ENCODE results near the gene NBL1. TPM values are rescaled to one million over a fixed set of nuclear protein-coding genes. Genes with fewer than 3 reads are reported as not detected.

Gene NBL1
- total and polyA plus RNA-seq, 2 donors = 59.3 to 374 TPM

DNA sequence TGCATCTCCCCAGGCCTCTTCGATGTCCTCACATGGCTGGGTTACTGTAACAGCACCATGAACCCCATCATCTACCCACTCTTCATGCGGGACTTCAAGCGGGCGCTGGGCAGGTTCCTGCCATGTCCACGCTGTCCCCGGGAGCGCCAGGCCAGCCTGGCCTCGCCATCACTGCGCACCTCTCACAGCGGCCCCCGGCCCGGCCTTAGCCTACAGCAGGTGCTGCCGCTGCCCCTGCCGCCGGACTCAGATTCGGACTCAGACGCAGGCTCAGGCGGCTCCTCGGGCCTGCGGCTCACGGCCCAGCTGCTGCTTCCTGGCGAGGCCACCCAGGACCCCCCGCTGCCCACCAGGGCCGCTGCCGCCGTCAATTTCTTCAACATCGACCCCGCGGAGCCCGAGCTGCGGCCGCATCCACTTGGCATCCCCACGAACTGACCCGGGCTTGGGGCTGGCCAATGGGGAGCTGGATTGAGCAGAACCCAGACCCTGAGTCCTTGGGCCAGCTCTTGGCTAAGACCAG is 34.9 kb downstream of the NBL1 start:
- H3K27ac ChIP-seq (ENCODE audit: low read depth) = no peak overlapping the region
- DNase-seq (ENCODE audit: extremely low spot score) = no peak
- WGBS = 90% methylated on average over 34 of the region's 34 CpGs
- H3K4me1 ChIP-seq (ENCODE audit: insufficient read depth) = no peaks in the 10 kb centered on the region
- H3K4me3 ChIP-seq (ENCODE audit: low read depth, low read length) = no peak overlapping the region
- H3K36me3 ChIP-seq (ENCODE audit: insufficient read depth) = no peaks in the 10 kb centered on the region

DNA sequence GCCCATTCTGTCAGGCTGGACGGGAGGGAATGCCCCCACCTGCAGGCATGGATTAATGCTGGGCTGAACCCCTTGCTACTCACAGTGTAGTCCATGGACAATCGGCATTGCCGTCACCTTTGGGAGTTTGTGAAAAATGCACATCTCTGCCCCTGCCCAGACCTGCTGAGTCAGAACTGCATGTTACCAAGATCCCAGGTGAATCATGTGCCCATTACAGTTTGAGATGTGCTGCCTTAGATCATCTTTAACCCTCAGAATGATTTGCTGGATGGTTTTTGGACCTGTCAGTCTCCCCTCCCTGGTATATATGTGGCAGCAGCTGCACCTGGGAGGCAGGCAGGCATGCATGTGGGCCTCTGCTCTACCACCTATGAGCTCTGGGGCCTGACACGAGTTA is 35.6 kb downstream of the NBL1 start:
- Histone ChIP-seq H3K4me3 (ENCODE audit: low read depth, low read length) (no peak overlapping the region), H3K4me1 (ENCODE audit: insufficient read depth) (no peaks in the 10 kb centered on the region), H3K36me3 (ENCODE audit: insufficient read depth) (no peaks in the 10 kb centered on the region), H3K27ac (ENCODE audit: low read depth) (no peak overlapping the region)
- DNase-seq (ENCODE audit: extremely low spot score) = no peak
- WGBS = 77% methylated on average over 4 of the region's 4 CpGs

DNA sequence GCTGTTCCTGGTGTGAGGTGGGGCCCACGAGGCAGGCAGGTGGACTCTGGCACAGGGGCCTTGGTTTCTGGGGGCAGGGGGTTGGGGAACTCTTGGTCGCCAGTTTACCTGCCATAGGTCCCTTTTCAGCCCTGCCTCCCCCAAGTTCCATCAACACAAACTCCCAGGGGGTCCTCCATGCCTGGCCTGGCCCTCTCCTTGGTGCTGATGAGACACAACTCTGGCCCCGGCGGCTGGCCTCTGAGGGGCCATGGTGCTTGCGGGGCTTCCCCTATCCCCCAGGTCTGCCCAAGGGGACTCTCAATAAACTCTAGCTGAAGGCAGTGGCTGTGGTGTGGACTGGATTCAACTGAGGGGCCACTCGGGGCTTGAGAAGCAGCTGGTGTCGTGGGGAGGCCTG is 36.5 kb downstream of the NBL1 start:
- WGBS = 70% methylated on average over 7 of the region's 7 CpGs
- no peak for DNase-seq (ENCODE audit: extremely low spot score)

DNA sequence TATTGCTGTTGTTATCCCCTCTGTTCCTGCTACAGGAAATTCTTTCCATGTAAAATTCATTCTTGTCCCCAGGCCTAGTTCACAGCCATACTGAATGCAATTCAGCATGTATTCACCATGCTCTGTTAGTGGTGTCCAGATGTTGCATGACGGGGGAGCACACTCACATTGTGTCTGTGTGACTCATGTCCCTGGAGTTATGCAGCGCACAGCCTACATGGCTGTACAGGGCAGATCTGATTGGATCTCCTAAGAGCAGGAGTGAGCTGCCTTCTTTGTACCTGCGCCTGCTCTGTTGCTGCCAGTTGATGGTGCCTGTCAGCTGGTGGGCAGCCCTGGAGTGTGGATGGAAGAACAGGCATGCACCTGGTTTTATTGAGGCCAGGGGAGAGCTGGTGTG is 38.1 kb downstream of the NBL1 start:
- no peak for DNase-seq (ENCODE audit: extremely low spot score)
- 85% methylated on average over 3 of the region's 3 CpGs for WGBS
- no peak overlapping the region for H3K4me3 ChIP-seq (ENCODE audit: low read depth, low read length)
- no peak overlapping the region for H3K27ac ChIP-seq (ENCODE audit: low read depth)
- H3K36me3 ChIP-seq (ENCODE audit: insufficient read depth) = no peaks in the 10 kb centered on the region
- H3K4me1 ChIP-seq (ENCODE audit: insufficient read depth) = no peaks in the 10 kb centered on the region

More for the DNA sequence above, 36.5 kb downstream of the NBL1 start:
- Histone ChIP-seq H3K4me1 (ENCODE audit: insufficient read depth) (no peaks in the 10 kb centered on the region), H3K36me3 (ENCODE audit: insufficient read depth) (no peaks in the 10 kb centered on the region), H3K4me3 (ENCODE audit: low read depth, low read length) (no peak overlapping the region), H3K27ac (ENCODE audit: low read depth) (no peak overlapping the region)

DNA sequence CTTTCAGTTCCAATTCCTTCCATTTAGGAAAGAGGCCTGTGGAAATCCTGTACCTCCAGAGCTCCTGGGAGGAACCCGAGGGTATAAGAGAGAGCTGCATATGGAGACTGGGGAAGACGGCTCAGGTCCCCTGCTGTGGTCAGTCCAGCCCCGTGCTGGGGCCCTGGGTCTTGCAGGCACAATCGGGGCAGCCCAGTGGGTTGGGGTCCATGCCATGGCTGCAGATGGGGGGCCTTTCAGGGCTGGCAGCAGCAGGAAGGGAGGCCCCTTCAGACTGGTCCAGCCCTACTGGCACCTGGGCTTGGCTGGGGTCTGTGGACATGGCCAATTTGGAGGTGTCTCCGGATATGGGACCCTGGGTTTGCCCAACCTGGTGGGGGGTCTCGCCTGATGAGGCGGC is 38.8 kb downstream of the NBL1 start:
- Histone ChIP-seq H3K4me1 (ENCODE audit: insufficient read depth) (no peaks in the 10 kb centered on the region), H3K27ac (ENCODE audit: low read depth) (no peak overlapping the region), H3K4me3 (ENCODE audit: low read depth, low read length) (no peak overlapping the region), H3K36me3 (ENCODE audit: insufficient read depth) (no peaks in the 10 kb centered on the region)
- WGBS = 75% methylated on average over 7 of the region's 7 CpGs
- no peak for DNase-seq (ENCODE audit: extremely low spot score)

DNA sequence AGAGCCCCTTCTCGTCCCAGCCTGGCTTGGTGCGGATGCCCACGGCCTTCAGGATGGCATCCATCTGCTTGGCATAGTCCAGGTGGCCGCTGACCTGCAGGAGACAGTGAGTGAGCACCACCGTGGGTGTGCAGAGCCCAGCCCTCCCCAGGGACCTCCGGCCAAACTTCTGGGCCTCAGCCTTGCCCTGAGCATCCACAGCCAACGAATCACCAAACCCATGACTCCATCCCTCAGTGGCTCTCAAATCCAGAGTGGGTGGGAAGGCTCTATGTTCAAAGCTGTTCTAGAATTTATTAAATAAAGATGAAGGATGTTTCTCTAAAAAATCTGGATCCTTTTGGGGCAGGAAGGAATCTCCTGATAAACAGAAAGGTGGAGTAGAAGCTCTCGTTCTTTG is 39.2 kb downstream of the NBL1 start:
- 88% methylated on average over 8 of the region's 8 CpGs for WGBS
- H3K36me3 ChIP-seq (ENCODE audit: insufficient read depth) = no peaks in the 10 kb centered on the region
- no peak overlapping the region for H3K4me3 ChIP-seq (ENCODE audit: low read depth, low read length)
- H3K27ac ChIP-seq (ENCODE audit: low read depth) = no peak overlapping the region
- no peak for DNase-seq (ENCODE audit: extremely low spot score)
- H3K4me1 ChIP-seq (ENCODE audit: insufficient read depth) = no peaks in the 10 kb centered on the region

DNA sequence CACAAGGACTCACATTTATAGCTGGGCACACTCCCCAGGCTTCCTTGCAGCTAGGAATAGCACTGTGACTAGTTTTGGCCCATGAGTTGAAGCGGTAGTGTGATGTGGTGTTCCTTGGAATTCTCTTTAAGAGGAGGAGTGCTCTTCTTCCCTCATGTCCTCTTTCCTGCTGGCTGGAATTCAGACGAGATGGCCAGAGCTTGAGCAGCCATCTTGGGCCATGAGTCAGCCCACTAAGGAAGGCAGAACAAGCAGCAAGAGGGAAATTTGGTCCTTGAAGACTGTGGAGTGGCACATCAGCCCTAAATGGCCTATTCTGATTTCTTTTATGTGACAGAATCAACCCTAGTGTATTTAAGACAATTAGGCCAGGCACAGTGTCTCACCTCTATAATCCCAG is 40.6 kb downstream of the NBL1 start:
- 81% methylated on average over 2 of the region's 2 CpGs for WGBS
- Histone ChIP-seq H3K36me3 (ENCODE audit: insufficient read depth) (no peaks in the 10 kb centered on the region), H3K27ac (ENCODE audit: low read depth) (no peak overlapping the region), H3K4me3 (ENCODE audit: low read depth, low read length) (no peak overlapping the region), H3K4me1 (ENCODE audit: insufficient read depth) (no peaks in the 10 kb centered on the region)
- no peak for DNase-seq (ENCODE audit: extremely low spot score)

DNA sequence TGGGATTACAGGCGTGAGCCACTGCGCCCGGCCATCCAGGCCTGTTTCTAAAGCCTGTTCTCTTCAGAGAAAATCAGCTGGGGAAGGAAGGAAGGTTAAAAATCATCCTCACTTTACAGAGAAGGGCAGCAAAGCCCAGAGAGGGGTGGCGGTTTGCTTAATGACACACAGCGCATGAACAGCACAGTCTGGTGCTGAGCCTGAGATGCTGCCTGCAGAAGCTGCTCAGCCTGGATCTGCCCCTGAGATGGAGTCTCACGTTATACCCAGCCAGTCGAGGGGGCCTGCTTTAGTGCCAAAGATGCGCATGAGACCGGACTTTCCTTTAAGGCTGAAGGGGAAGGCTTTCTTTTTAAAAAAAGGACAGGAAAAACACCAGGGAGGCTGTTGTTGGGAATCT is 41.9 kb downstream of the NBL1 start:
- Histone ChIP-seq H3K4me3 (ENCODE audit: low read depth, low read length) (no peak overlapping the region), H3K27ac (ENCODE audit: low read depth) (no peak overlapping the region), H3K4me1 (ENCODE audit: insufficient read depth) (no peaks in the 10 kb centered on the region), H3K36me3 (ENCODE audit: insufficient read depth) (no peaks in the 10 kb centered on the region)
- DNase-seq (ENCODE audit: extremely low spot score) = no peak
- 79% methylated on average over 9 of the region's 9 CpGs for WGBS

DNA sequence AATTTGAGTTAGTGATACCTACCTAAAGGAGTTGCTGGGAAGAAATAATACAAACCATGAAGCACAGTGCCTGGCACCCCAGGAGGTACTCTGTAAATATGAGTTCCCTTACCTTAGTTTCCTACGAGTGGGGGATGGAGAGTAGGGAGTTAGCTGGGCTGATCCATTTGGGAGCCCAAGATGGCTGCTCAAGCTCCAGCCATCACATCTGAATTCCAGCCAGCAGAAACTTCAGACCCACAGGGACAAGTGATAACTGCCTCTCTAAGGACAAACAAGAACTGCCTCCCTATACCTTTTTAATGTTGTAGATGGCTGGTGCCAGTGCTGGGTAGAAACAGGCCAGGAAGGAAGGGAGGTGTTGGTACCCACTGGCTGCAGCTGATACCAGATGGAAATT is 43.3 kb downstream of the NBL1 start:
- DNase-seq (ENCODE audit: extremely low spot score) = no peak
- Histone ChIP-seq H3K4me1 (ENCODE audit: insufficient read depth) (no peaks in the 10 kb centered on the region), H3K4me3 (ENCODE audit: low read depth, low read length) (no peak overlapping the region), H3K27ac (ENCODE audit: low read depth) (no peak overlapping the region), H3K36me3 (ENCODE audit: insufficient read depth) (no peaks in the 10 kb centered on the region)
- 88% methylated on average over 1 of the region's 1 CpG for WGBS

DNA sequence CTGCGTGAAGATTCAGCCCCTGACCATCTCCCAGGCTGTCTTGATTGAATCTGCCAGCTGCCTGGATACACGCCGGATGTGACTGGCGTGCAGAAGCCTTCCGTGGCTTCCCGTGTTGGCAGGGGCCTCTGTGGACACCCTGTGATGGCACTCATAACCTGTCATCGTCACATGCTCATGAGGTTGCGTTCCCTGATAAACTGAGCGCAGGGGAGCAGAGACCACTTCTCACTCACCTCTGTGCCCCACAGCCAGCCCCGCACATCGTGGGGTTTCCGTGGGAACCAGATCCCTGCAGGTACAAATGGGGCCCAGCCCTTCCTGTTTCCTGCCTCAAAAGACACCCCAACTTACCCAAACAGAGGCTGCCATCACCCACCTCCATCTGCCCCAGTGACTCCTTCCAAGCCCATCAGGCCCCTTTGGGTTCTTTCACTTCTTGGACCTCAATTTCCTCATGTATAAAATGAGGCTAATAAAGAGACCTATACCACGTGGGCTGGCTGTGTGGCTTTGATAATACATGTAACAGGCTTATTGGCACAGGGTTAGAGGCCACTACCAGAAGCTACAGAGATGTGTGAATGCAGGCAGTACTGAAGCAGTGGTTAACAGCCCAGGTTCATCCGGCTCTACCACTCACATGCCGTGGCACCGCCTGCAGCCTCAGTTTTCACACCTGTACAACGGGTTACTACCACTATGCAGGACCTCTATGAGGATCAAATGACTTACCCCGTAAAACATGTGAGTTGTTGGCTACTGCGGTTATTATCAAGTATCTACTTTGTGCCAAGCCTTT is 44.1 kb downstream of the NBL1 start:
- Histone ChIP-seq H3K4me3 (ENCODE audit: low read depth, low read length) (no peak overlapping the region), H3K4me1 (ENCODE audit: insufficient read depth) (no peaks in the 10 kb centered on the region), H3K36me3 (ENCODE audit: insufficient read depth) (no peaks in the 10 kb centered on the region), H3K27ac (ENCODE audit: low read depth) (no peak overlapping the region)
- DNase-seq (ENCODE audit: extremely low spot score) = no peak
- 83% methylated on average over 19 of the region's 19 CpGs for WGBS

DNA sequence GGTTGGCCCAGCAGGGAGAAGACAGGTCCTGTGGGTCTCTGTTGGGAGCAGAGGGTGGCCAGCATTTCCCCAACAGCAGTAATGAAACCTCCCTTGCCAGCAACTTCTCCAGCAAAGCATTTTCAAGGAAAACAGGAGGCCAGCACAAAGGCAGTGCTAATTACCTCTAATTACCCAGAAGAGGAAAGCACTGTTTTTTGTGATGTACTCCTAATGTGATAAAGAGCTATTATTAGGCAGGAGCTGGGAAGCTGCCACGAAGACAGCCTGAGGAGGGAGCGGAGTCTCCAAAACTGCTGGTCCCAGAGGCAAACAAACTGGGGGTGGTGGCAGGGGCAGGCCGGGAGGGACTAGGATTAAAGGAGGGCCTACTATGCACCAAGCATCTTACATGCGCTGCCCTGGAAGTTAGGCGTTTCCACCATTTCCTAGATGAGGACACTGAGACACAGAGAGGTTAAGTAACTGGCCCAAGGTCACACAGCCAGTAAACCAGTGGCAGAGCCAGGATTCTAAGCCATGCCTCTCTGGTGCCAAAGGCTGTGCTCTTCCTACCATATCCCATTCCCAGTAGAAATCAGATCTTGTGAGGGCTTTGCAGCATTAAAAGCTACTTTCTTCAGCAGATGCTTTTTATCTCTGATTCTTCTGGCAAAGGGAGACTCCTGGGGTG is 45.1 kb downstream of the NBL1 start:
- H3K36me3 ChIP-seq (ENCODE audit: insufficient read depth) = no peaks in the 10 kb centered on the region
- no peak overlapping the region for H3K27ac ChIP-seq (ENCODE audit: low read depth)
- no peak overlapping the region for H3K4me3 ChIP-seq (ENCODE audit: low read depth, low read length)
- no peak for DNase-seq (ENCODE audit: extremely low spot score)
- H3K4me1 ChIP-seq (ENCODE audit: insufficient read depth) = no peaks in the 10 kb centered on the region
- WGBS = 74% methylated on average over 5 of the region's 5 CpGs

DNA sequence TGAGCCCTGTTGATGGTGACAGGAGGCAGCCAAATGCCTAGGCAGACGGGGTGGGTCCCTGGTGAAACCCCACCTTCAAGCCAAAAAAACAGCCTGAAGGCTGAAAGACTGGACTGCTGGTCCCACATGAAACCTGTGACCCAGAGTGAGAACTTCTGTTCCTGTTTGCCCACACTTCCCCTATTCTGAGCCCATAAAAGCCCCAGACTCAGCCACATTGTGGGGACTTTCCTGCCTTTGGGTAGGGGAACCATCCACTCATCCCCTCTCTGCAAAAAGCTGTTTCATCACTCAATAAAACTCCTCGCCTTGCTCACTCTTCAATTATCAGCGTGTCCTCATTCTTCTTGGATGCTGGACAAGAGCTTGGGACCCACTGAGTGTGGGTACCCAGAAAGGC is 45.7 kb downstream of the NBL1 start:
- Histone ChIP-seq H3K36me3 (ENCODE audit: insufficient read depth) (no peaks in the 10 kb centered on the region), H3K4me1 (ENCODE audit: insufficient read depth) (no peaks in the 10 kb centered on the region), H3K4me3 (ENCODE audit: low read depth, low read length) (no peak overlapping the region), H3K27ac (ENCODE audit: low read depth) (no peak overlapping the region)
- 93% methylated on average over 3 of the region's 3 CpGs for WGBS
- no peak for DNase-seq (ENCODE audit: extremely low spot score)

DNA sequence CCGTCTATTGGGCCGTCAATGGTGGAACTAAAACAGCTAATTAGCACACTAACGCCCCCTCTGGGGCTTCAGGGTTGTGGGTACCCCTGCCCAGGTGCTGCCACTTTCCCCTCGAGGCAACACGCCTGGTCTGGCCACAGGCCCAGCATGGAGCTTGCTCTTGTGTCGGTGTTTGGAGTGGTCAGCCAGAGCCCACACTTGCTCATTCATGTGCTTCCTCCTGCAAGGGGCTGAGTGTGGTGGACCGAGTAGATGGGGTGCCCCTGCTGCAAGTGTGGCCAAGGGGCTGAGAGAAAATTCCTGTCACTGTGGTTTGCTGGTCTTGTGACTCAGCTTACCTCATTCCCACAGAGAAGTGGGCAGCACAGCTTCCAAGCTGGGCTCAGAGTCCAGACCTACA is 46.2 kb downstream of the NBL1 start:
- 84% methylated on average over 7 of the region's 7 CpGs for WGBS

DNA sequence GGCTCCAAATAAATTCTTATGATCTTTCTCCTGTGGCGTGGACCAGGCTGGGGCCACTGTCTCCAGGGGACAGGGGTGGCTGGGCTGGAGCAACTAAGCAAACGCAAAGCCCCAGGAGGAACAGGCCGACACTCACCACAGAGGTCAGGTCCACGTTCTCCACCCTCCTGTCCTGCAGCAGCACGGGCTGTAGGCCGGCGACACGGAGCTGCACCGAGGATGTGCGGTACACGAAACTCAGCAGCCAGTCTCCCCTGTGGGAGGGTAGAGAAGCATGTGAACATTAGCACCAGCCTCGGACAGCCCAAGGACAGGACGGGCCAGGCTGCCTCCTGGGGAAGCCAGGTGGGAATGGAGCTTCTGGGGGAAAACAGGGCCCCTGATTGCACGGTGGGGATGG is 50.2 kb downstream of the NBL1 start:
- H3K27ac ChIP-seq (ENCODE audit: low read depth) = no peak overlapping the region
- H3K36me3 ChIP-seq (ENCODE audit: insufficient read depth) = no peaks in the 10 kb centered on the region
- no peaks in the 10 kb centered on the region for H3K4me1 ChIP-seq (ENCODE audit: insufficient read depth)
- 83% methylated on average over 14 of the region's 14 CpGs for WGBS
- H3K4me3 ChIP-seq (ENCODE audit: low read depth, low read length) = no peak overlapping the region
- no peak for DNase-seq (ENCODE audit: extremely low spot score)

More for the DNA sequence above, 46.2 kb downstream of the NBL1 start:
- Histone ChIP-seq H3K4me3 (ENCODE audit: low read depth, low read length) (no peak overlapping the region), H3K27ac (ENCODE audit: low read depth) (no peak overlapping the region), H3K36me3 (ENCODE audit: insufficient read depth) (no peaks in the 10 kb centered on the region), H3K4me1 (ENCODE audit: insufficient read depth) (no peaks in the 10 kb centered on the region)
- DNase-seq (ENCODE audit: extremely low spot score) = no peak
